GM19239 (cell line): ENCODE results near the gene DDAH2.
A peak's percentile ranks its signal among the peaks of the same experiment; 100 is the strongest.

Source experiments
- DNase-seq: peaks from one replicate; pipeline ENCODE4 v3.0.0; 2011; ENCODE audit warnings: low spot score; ENCODE audit not compliant: insufficient read length
- FAIRE-seq: peaks from 2 replicates; lab custom pipeline; 2011; peaks lifted over from hg19 to GRCh38; lab: Jason Lieb, UNC

DDAH2 gene

DNA sequence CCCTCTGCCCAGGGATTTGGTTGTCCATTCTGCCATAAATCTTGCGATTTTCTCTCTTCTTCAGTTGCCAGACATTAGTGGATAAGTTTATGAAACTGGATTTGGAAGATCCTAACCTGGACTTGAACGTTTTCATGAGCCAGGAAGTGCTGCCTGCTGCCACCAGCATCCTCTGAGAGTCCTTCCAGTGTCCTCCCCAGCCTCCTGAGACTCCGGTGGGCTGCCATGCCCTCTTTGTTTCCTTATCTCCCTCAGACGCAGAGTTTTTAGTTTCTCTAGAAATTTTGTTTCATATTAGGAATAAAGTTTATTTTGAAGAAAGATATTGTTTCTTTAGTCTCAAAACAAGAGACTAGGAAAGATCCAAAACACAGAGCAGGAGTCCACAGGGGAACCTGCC is 33.3 kb upstream of the DDAH2 start, which contains the start of gene SAPCD1:
SAPCD1 (plus strand) TSS at position 301 of the 400 bp plus-strand sequence. CDS start 399 bp downstream, outside the sequence.
- no peak for FAIRE-seq
- no peak for DNase-seq

- DNase-seq (no peak), FAIRE-seq (no peak)
Observed at GRCh38 chr6:31761343-31761742, 32.2 kb upstream of the DDAH2 start.

GRCh38 chr6:31760790-31761189 is 31.7 kb upstream of the DDAH2 start:
- no peak for DNase-seq
- FAIRE-seq, result no peak

GRCh38 chr6:31758281-31758680 is 29.2 kb upstream of the DDAH2 start:
- DNase-seq (no peak), FAIRE-seq (no peak)

DNA sequence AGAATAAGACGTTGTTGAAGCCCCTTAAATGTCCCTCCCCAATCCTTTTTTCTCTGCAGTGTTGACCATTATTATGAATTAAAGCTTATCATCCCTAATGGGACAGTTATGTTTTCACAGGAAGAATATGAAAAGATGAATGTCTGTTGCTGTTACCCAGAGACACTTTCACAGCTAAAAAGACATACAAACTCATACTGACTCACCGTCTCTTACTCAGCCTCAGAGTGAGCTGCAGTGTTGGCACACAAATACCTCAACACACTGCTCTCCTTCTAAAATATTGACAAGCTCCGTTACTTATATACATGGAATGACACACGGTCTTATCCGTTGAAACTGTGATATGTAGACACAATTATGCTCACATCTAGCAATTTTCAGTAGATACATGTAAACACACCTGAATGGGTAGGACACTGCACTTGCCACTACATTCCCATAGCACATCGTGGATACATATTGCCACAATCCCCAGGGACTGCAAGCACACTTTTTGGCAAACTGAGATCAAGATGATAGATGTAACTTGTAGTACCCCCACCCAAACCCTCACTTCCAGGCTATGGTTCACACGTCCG is 23.7 kb upstream of the DDAH2 start:
- FAIRE-seq (no peak), DNase-seq (no peak)

- no peak for FAIRE-seq
- DNase-seq, result no peak
Observed at GRCh38 chr6:31750411-31751022, 21.4 kb upstream of the DDAH2 start.

DNA sequence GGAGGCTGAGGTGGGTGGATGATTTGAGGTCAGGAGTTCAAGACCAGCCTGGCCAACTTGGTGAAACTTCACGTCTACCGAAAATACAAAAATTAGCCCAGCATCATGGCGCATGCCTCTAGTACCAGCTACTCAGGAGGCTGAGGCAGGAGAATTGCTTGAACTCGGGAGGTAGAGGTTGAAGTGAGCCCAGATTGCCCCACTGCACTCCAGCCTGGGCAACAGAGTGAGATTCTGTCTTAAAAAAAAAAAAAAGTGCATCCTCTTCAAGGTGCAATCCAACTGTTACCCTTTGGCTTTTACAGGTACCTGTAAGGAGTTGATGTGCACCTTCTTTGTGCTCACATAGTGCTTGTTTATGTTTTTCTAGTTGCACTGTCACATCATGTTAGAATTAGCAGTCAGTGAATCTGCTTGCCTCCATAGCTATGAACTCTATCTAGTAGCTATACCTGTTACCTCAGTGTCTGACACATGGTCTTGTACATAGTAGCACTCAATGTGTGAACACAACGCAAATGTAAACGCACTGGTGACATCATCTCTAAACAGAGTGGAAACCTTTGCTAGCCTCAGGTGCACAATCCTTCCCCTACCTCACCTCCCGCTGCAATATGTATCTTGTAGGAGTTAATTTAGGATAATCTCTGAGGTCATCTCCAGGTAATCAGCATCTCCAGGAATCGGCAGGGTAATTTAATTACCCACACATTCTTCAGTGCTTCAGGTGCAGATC is 20.4 kb upstream of the DDAH2 start:
- no peak for FAIRE-seq
- DNase-seq, result no peak

- DNase-seq (no peak), FAIRE-seq (no peak)
Observed at GRCh38 chr6:31744422-31744821, 15.3 kb upstream of the DDAH2 start.

DNA sequence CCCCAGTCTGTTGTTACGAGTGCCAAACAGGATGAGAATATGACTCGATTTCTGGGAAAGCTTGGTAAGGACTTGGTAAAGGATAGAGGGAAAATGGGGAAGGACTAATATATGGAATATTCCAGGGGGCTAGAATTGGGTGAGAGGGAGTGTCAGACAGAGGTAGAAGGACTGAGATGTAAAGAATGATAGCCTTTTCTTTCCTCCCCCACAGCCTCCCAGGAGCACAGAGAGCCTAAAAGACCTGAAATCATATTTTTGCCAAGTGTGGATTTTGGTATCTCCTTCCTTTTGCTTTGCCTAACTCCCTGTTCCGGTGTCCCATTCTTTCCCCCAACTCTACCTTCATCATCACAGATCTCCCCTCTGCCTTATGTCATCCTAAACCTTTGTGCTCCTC is 13.8 kb upstream of the DDAH2 start:
- DNase-seq (no peak), FAIRE-seq (no peak)

DNA sequence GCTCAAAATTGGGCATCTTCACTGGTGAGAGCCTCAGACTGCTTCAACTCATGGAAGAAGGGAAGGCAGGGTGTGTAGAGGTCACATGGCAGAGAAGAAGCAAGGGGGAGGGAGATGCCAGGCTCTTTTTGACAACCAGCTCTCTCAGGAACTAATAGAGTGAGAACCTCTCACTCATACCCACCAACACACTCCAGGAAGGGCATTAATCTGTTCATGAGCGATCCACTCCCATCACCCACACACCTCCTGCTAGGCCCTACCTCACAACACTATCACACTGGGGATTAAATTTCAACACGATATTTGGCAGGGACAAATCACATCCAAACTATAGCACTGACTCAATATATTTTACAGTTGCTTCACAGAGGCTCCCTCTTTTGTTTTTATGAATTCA is 12.7 kb upstream of the DDAH2 start:
- DNase-seq, result no peak
- no peak for FAIRE-seq

DNA sequence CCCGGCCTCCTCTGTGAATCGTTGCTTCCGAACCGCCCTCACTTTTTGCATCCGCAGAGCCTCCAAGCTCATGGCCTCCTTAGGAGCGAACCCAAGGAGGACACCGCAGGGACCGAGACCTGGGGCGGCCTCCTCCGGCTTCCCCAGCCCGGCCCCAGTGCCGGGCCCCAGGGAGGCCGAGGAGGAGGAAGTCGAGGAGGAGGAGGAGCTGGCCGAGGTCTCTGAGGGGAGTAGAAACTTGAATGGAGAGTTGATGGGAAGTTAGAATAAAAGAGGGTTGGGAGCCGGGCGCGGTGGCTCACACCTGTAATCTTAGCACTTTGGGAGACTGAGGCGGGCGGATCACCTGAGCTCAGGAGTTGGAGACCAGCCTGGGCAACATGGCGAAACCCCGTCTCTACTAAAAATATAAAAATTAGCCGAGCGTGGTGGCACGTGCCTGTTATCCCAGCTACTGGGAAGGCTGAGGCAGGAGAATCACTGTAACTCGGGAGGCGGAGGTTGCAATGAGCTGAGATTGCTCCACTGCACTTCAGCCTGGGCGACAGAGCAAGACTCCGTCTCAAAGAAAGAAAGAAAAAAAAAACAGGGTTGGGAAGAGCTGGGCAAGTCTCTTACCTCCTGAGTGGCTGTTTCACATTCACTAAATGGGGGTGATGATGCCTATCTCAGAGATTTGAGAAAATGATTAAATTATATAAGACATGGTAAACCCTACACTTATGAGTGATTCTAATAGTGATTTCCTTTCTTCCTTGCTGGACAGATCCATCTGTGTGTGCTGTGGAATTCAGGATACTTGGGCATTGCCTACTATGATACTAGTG is 11.5 kb upstream of the DDAH2 start:
- peak; percentile 37 for FAIRE-seq
- peak; percentile 44 for DNase-seq

- peak; percentile 83 for DNase-seq
Observed at GRCh38 chr6:31739639-31740396, 10.7 kb upstream of the DDAH2 start, which contains the start of gene MSH5. Gene MSH5, plus strand, starts transcription at chr6:31740005. Its CDS starts 462 bp downstream, at chr6:31740467.

DNA sequence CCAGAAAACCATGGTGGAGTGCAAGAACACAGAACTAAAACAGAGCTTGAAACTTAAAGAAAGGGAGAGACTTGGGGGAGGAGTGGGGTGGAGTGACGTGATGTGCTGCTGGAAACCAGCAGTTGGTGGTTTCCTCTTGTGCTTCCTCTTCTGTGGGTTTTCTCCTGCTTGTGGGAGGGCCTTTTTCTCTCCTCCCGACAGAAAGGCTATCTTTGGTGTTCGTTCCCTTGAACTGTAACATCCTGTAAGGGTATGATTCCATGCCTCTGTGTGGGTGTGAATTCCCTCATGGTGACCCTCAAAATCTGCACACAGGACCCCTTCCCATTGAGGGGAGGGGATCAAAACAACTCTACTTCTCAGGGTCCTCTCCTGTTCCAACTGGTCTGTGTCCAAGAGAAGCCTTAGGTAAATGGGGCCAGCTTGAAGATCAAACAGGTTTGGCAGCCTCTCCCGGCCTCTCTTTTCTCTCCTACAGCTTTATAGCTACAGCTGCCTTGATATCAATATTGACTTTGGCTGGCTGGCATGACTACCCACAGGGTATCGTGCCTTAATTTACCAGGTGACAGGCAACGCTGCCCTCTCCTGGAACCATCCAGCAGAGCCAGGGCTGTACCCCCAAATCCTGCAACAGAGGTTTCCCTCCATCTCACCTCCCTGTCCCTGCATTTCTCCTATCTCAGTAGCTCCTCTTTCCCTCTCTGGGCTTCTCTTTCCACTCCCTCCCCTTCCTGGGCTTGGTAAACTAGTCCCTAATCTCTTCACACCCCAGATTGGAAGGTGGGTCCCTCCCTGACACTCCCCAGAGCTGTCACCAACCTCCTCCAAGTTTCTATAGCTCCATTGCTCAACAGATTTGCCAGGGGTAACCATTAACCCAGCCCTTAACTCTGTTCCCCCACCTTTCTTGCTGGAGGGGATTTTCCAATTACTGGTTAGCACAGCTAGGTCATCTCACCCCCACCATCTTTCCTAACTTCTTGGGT is 9.2 kb upstream of the DDAH2 start:
- DNase-seq (peak; percentile 46), FAIRE-seq (peak; percentile 90)

More at GRCh38 chr6:31739639-31740396, 10.7 kb upstream of the DDAH2 start, which contains the start of gene MSH5:
- peak; percentile 96 for FAIRE-seq

- DNase-seq, result no peak
- FAIRE-seq, result no peak
Observed at GRCh38 chr6:31737315-31737990, 8.4 kb upstream of the DDAH2 start.

DNA sequence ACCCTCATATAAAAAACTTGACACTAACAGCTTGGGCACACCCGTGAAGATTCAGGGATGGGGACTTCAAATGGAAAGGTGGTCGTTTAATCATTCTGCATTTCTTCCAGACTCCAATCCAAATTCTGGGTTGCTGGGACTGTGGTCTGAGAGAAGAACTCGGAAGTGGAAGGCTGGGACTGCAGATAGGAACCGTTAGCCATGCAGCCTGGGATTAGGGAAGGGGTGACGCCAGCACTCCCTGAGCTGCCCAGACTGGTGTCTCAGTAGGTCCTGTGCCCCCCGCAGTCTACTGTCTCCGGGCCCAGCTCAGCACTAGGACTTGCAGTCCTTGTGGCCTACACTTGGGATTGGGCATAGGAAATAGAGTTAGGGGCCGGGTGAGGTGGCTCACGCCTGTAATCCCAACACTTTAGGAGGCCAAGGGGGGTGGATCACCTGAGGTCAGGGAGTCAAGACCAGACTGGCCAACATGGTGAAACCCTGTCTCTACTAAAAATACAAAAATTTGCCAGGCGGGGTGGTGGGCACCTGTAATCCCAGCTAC is 7.7 kb upstream of the DDAH2 start:
- no peak for FAIRE-seq
- no peak for DNase-seq

- DNase-seq (peak; percentile 56), FAIRE-seq (peak; percentile 86)
Observed at GRCh38 chr6:31736021-31736767, 7.1 kb upstream of the DDAH2 start, which contains the start of gene CLIC1. Gene CLIC1, minus strand, starts transcription at chr6:31736530. Its CDS starts 230 bp downstream, at chr6:31736300.
